GM19099 (cell line): Measurements from ENCODE around the gene RNF5.

ENCODE experiments used
- POLR2A ChIP-seq: IDR thresholded peaks from 3 replicates; pipeline ENCODE4 v1.6.1; 2011; ENCODE audit warnings: low read depth; ENCODE audit not compliant: insufficient read length; ENCODE audit errors: extremely low read depth

RNF5 gene

GRCh38 chr6:32149932-32150870 lies 28.0 kb upstream of the RNF5 start:
- no peak for TF ChIP-seq POLR2A

DNA sequence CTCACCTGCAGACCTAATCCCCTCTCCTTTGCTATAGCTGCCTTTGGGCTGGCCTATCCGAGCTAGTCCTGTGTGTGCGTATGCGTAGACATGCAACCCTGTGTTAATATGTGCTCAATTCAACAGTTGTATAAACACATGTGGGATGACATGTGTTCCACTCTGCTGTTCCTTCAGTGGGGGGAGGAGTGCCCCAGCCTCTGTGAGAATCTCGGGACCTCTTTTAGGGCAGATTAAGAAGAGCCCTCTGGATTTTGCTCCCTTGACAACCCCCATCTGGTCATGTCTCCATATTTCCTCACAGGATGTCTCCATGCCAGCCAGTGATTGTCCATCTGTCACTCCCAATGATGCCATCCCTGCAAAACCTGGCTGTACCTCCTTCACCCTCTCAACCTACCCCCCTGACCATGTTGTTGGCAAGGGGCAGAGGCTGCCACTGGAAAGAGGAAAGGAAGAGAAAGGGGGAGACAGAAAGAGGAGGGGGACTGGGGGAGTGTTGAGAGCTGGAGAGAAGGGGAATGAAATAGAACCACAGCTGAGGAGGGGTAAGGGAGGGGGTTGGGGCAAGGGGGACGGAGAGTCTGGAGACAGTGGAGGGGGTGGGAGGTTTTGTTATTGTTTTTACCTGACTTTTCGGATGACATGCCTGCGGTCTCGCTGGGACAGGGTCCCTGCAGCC lies 26.9 kb upstream of the RNF5 start:
- no peak for TF ChIP-seq POLR2A

- TF ChIP-seq POLR2A: no peak
Observed at GRCh38 chr6:32151863-32152768, 26.1 kb upstream of the RNF5 start, which contains the start of gene PRRT1. Gene PRRT1, minus strand, starts transcription at chr6:32151939. Its CDS starts 112 bp downstream, at chr6:32151827.

- TF ChIP-seq POLR2A: no peak
Observed at GRCh38 chr6:32152769-32153563, 25.2 kb upstream of the RNF5 start.

GRCh38 chr6:32153564-32154513 lies 24.4 kb upstream of the RNF5 start, which contains the start of gene PPT2:
Gene PPT2, plus strand, starts transcription at chr6:32154141. Its CDS starts 454 bp downstream, at chr6:32154595.
- TF ChIP-seq POLR2A: no peak

GRCh38 chr6:32154514-32155161 lies 23.6 kb upstream of the RNF5 start:
- no peak for TF ChIP-seq POLR2A

- TF ChIP-seq POLR2A: no peak
Observed at GRCh38 chr6:32156891-32157290, 21.3 kb upstream of the RNF5 start.

GRCh38 chr6:32158052-32158451 lies 20.2 kb upstream of the RNF5 start:
- TF ChIP-seq POLR2A: no peak

DNA sequence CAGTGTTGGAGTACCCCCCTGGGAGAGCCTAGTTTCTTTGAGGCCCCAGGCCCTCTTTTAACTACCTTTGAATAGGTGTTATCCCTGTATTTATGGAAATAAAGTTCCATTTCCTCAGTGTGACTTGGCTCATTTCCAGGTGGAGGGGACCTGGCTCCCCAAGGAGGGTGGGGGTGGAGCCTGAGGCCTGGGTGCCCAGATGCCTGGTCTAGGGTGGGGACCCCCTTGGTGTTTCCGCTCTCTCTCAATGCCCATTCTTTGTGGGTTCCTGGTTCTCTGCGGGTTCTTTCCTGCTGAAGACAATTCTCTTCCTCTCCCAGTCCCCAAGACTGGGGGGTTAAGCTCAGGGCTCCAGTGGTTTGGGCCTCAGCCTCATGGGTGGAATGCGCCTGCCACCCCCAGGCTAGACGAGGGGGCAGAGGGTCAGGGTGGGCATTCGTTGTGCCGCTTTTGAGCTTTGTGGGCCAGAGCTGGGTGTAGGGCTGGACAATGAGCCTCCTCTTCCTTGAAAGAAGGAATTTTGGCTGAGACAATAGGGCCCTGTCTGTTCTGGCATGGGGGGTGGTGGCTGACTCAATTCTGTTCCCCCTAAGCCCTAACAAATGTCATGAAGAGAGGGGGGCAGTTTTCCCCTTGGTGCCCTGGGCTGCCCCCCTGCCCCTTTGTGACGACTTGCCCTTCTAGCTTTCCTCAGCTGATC lies 14.5 kb upstream of the RNF5 start:
- TF ChIP-seq POLR2A: no peak

DNA sequence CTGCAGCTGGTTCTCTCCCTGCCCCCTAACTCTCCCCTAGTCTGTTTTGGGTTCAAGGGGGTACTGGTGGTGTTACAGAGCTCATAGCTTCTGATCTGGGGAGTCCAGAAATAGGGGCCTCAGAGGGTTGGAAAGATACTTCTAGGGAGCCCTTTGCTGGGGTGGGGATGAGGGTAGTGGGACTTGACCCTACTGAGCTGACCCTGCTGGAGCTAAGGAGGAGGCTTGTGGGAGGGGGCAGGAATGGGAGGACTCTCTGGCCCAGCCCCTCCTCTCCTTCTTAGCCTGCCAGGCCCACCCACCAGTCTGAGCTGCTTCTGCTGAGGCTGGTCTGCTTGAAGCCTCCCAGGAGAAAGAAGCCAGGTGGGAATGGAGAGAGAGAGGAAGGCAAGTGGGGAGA lies 13.9 kb upstream of the RNF5 start, which contains the start of gene EGFL8:
Gene EGFL8, plus strand, starts transcription at position 301 of the 400 bp plus-strand sequence. CDS start 1,571 bp downstream, outside the sequence.
- no peak for TF ChIP-seq POLR2A

DNA sequence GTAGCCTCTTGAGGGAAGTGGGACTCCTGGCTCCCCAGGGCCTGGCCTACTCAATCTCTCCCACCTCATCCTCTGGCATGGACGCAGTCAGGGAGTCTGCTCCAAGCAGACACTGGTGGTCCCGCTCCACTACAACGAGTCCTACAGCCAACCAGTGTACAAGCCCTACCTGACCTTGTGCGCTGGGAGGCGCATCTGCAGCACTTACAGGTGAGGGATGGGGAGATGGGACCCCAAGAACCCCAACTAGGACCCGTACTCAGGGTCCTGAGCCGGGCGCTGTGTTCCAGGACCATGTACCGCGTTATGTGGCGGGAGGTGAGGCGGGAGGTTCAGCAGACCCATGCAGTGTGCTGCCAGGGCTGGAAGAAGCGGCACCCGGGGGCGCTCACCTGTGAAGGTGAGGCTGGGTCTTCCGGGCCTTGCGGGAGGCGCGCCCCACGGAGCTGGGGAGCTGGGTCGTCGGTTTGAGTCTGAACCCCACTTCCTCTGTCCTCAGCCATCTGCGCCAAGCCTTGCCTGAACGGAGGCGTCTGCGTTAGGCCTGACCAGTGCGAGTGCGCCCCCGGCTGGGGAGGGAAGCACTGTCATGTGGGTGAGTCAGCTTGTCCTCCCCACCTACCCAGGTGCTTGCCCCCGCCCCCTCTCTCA lies 11.7 kb upstream of the RNF5 start:
- no peak for TF ChIP-seq POLR2A
